Spleen (tissue), 11 donors: Measurements from ENCODE around the gene TSC22D3. TPM values are rescaled to one million over a fixed set of nuclear protein-coding genes. Genes with fewer than 3 reads are reported as not detected.

Source experiments
- DNase-seq: peaks from one replicate; pipeline ENCODE4 v3.0.0-alpha.2; 2020
- H3K27ac ChIP-seq, 8 donors: fragments of 200-600 bp; sonication (generic) in 7 of 8; 1 replicate in 4 of 8; 2 replicates in 4 of 8; pipeline versions ENCODE4 v1.5.0 to v1.8.0; 2016 to 2021; ENCODE audit warnings: inconsistent platforms in 4 of 8, mild to moderate bottlenecking in 4 of 8, moderate library complexity in 1 of 8
- H3K27me3 ChIP-seq, 7 donors: fragments of 200-600 bp; sonication (generic) in 6 of 7; replicated peaks in 1 of 7; 1 replicate in 4 of 7; 2 replicates in 3 of 7; pipeline versions ENCODE4 v1.5.0 to v1.8.0; 2016 to 2021; ENCODE audit warnings: inconsistent platforms in 3 of 7, mild to moderate bottlenecking in 1 of 7
- H3K36me3 ChIP-seq, 6 donors: fragments of 200-600 bp; sonication (generic) in 5 of 6; 1 replicate in 4 of 6; 2 replicates in 2 of 6; pipeline versions ENCODE4 v1.5.0 to v1.8.0; 2016 to 2021; ENCODE audit warnings: inconsistent platforms in 2 of 6
- H3K4me1 ChIP-seq, 6 donors: fragments of 200-600 bp; sonication (generic) in 5 of 6; 1 replicate in 3 of 6; 2 replicates in 3 of 6; pipeline versions ENCODE4 v1.5.0 to v1.8.0; 2016 to 2021; ENCODE audit warnings: inconsistent platforms in 3 of 6
- H3K4me3 ChIP-seq, 8 donors: fragments of 200-600 bp; sonication (generic) in 7 of 8; 1 replicate in 4 of 8; 2 replicates in 4 of 8; pipeline versions ENCODE4 v1.5.0 to v1.8.0; 2016 to 2021; ENCODE audit warnings: inconsistent platforms in 4 of 8, mild to moderate bottlenecking in 4 of 8, moderate library complexity in 2 of 8
- H3K9me3 ChIP-seq, 8 donors: fragments of 200-600 bp; sonication (generic) in 7 of 8; 1 replicate in 4 of 8; 2 replicates in 4 of 8; pipeline versions ENCODE4 v1.5.0 to v1.8.0; 2016 to 2021; ENCODE audit warnings: inconsistent platforms in 4 of 8
- POLR2A ChIP-seq, 3 donors: fragments of 450-650 bp; IDR thresholded peaks; one replicate each; pipeline ENCODE4 v1.5.1; 2017; ENCODE audit warnings: antibody characterized with exemption in 3 of 3, mild to moderate bottlenecking in 1 of 3
- POLR2AphosphoS5 ChIP-seq, 3 donors: sonication (generic); formaldehyde crosslinking; IDR thresholded peaks; one replicate each; pipeline ENCODE4 v1.5.1; 2017; ENCODE audit warnings: antibody characterized with exemption in 3 of 3
- WGBS, 5 donors: extraction: QIAGEN DNeasy Blood & Tissue Kit in 3 of 5; methylation state at CpG; one replicate each; pipeline versions ENCODE4 v1.1.5 to v1.1.7; 2013 to 2018; 5-methylcytosine and 5-hydroxymethylcytosine counted together
- intact Hi-C: fragments of 100-400 bp; cut with DNase I; formaldehyde crosslinking; loops from one replicate; pipeline ENCODE4 v1.15.0; 2023; ENCODE audit warnings: low total_unique reads
- polyA plus RNA-seq, 3 donors: library from polyadenylated mRNA; stranded (reverse); fragments of 200-250 nt; gene quantifications; one replicate each; pipeline ENCODE4 v1.2.1, GENCODE V29; 2013
- total RNA-seq, 7 donors: library from RNA; depleted of rRNA in 3 of 7; stranded (reverse); fragments of >200 nt in 3 of 7; fragmentation: NEBNext Ultra II Directional in 4 of 7; extraction: Animal tissue kit (Norgen Biotek cat#: 25700) in 4 of 7; gene quantifications; one replicate each; pipeline versions ENCODE4 v1.1.0 to v1.2.1, GENCODE V29; 2016 to 2021
- TF ChIP-seq, protein P1 (sequence below), 11 experiments: fragments of 200-600 bp in 7 of 11; fragments of 450-650 bp in 4 of 11; sonication (generic) in 4 of 11; IDR thresholded peaks in 8 of 11; conservative IDR thresholded peaks in 3 of 11; 1 replicate in 7 of 11; 2 replicates in 4 of 11; pipeline versions ENCODE4 v1.4.0 to v1.8.0; 2016 to 2021; ENCODE audit warnings: antibody characterized with exemption in 11 of 11, inconsistent platforms in 4 of 11, mild to moderate bottlenecking in 1 of 11
- donor health status: healthy with polysubstance abuse.
- donor health status: DM: no; HTN: no; CAD: no; lungs with moderate emphysema.
- donor health status: DM: no; HTN: no; CAD: no.
- donor health status: Bipolar disorder and iron deficiency.
- donor health status: healthy.
- donor health status: DM: no; HTN: no; CAD: no.
- donor health status: DM: yes; HTN: yes; CAD: no.

Gene TSC22D3
- total and polyA plus RNA-seq, 10 donors, result 91.7 to 579 (median 297) TPM

DNA sequence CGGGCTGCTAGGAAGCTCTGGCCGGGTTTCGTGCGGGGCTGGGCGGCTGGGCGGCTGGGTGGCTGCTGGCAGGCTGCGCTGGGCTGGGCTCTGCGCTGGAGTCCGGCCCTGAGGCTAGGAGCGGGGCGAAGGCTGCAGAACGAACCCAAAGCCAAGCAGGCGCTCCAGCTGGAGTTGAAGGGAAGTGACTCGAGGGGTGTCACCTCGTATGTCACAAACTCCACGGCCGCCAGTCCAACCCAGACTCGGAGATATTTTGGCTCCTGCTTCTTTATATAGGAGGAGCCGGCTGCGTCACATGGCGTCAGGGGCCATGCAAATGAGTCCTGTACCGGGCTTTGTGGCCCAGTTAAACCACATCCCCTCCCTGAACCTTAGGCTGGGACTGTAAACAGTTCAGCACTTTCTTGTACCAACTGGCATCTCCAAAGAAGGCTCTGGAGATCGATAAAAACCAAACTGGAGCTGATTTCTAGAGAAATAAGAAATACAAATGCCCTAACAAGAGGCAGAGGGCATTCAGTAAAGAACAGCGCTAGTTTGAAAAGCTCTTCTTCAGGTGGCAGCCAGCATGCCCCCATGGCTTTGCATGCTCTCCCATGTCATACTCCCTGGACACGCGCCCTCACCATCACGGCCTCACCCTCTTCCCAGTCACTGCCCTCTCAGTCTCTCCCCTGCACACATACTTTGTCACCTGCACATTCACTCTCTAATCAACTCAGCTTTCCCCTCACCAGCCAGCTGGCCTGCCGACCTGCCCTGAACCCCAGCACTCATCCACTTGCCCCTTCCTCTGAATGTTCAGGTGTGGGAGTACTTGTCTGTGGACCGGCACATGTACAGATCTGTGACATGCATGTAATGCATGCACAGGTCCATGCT lies 58.5 kb downstream of the TSC22D3 start:
- Histone ChIP-seq H3K27ac (peak overlapping the region; percentile 63 to 98 (median 92)), H3K4me1 (peaks cover under 1 to 81% (median 51%) of the 10 kb centered on the region in 6 donors), H3K27me3 (peaks cover 0 to 26% (median 0%) of the 10 kb centered on the region in 7 donors), H3K36me3 (peaks cover 0 to 35% (median 5%) of the 10 kb centered on the region in 6 donors), H3K4me3 (peak overlapping the region; percentile 56 to 72 (median 62)), H3K9me3 (no peaks in the 10 kb centered on the region)
- intact Hi-C loops, result no loop called here
- DNase-seq, result peak; percentile 95
- 10 to 39% (median 15%) methylated on average over 18 to 29 of the region's 29 CpGs for WGBS, 5 donors
- TF ChIP-seq POLR2AphosphoS5 (IDR thresholded peaks at IDR 0.05) (peak; percentile 98 to 100 (median 99)), POLR2A (IDR thresholded peaks at IDR 0.05) (peak; percentile 96 to 99 (median 98))
- TF ChIP-seq, protein P1, sequence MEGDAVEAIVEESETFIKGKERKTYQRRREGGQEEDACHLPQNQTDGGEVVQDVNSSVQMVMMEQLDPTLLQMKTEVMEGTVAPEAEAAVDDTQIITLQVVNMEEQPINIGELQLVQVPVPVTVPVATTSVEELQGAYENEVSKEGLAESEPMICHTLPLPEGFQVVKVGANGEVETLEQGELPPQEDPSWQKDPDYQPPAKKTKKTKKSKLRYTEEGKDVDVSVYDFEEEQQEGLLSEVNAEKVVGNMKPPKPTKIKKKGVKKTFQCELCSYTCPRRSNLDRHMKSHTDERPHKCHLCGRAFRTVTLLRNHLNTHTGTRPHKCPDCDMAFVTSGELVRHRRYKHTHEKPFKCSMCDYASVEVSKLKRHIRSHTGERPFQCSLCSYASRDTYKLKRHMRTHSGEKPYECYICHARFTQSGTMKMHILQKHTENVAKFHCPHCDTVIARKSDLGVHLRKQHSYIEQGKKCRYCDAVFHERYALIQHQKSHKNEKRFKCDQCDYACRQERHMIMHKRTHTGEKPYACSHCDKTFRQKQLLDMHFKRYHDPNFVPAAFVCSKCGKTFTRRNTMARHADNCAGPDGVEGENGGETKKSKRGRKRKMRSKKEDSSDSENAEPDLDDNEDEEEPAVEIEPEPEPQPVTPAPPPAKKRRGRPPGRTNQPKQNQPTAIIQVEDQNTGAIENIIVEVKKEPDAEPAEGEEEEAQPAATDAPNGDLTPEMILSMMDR (IDR thresholded peaks at IDR 0.05 in 8 of 11, conservative IDR thresholded peaks at IDR 0.05 in 3 of 11), result peak in 4 of 11 experiments; percentile 9 to 36 (median 15)

DNA sequence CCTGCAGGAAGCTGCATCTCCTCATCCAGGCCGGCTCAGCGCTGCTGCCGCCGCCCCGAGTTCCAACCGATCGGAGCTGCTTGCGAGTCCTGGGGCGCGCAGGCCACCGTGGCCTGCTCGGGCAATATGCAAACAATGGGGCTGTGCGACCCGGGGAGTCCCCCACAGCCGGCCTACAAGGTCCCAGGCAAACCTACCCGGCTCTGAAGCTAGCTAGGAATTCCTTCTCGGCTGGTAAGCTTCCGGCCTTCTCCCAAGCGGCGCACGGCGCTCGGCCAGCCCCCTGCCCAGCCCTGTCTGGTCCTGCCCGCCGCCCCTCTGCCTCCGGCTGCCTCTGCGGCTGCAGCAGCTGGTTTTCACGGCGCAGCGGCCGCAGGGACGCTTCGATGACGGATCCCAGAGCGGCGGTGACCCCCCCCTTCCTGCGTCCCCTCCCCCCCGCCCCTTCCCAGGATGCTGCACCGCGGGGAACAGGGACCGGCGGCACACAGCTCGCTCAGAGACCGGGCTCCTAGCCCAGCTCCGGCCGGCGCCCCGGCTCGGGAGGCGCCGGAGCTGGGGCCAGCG lies 59.4 kb downstream of the TSC22D3 start:
- peak overlapping the region; percentile 63 to 98 (median 92) for H3K27ac ChIP-seq
- peaks cover 0 to 25% (median 0%) of the 10 kb centered on the region in 7 donors for H3K27me3 ChIP-seq
- H3K4me1 ChIP-seq, result peaks cover 3 to 81% (median 52%) of the 10 kb centered on the region in 6 donors
- intact Hi-C loops, result no loop called here
- H3K36me3 ChIP-seq, result peaks cover 0 to 35% (median 5%) of the 10 kb centered on the region in 6 donors
- H3K9me3 ChIP-seq, result no peaks in the 10 kb centered on the region
- peak; percentile 85 for DNase-seq
- WGBS, 5 donors, result 0 to 23% (median 14%) methylated on average over 15 to 52 of the region's 52 CpGs; no CpG with 5 or more reads in 1 of the 5 donors
- TF ChIP-seq POLR2A (IDR thresholded peaks at IDR 0.05) (peak in 1 of 3 donors; percentile 12), POLR2AphosphoS5 (IDR thresholded peaks at IDR 0.05) (peak; percentile 64 to 83 (median 76))
- TF ChIP-seq, protein P1 (IDR thresholded peaks at IDR 0.05 in 8 of 11, conservative IDR thresholded peaks at IDR 0.05 in 3 of 11), result no peak
- peak overlapping the region; percentile 56 to 72 (median 62) for H3K4me3 ChIP-seq

DNA sequence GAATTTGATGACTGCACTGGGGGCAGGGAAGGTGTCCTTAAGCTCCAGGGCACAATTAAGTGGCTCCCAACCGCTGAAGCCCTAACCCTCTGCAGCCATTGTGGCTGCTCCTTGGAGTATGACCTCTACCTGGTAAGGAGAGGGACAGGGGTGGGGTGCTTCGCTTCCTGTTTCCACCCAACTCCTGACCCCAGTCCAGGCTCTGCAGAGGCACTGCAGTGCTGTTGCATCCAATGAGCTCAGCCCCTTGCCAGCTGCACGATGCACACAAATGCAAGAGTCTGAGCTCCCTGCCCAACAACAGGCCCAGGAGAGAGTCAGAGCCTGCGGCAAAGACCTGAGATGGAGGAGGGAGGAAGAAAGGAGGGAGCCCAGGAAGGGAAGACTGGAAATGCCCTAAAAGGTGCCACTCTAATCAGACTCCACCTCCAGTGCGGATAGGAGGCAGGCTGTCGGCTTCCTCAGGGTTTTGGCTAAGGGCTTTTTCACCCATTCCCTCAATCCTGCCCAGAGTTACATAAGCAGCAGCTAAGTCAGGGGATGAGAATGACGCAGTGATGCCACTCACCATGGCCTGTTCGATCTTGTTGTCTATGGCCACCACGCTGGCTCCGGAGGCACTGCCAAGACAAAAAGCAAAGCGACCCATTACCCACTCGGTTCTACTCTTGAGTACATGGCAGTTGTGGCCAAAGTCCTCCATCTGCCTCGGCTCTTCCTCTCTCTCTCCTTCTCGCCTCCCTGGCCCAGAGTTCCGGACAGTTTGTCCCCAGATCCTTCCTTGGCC lies 60.1 kb downstream of the TSC22D3 start:
- TF ChIP-seq, protein P1 (IDR thresholded peaks at IDR 0.05 in 8 of 11, conservative IDR thresholded peaks at IDR 0.05 in 3 of 11), result no peak
- TF ChIP-seq POLR2A (IDR thresholded peaks at IDR 0.05) (peak in 2 of 3 donors; percentile 15 to 52), POLR2AphosphoS5 (IDR thresholded peaks at IDR 0.05) (peak; percentile 63 to 77 (median 75))
- H3K27ac ChIP-seq, result peak overlapping the region; percentile 63 to 98 (median 92)
- H3K4me1 ChIP-seq, result peaks cover 8 to 81% (median 57%) of the 10 kb centered on the region in 6 donors
- peak; percentile 78 for DNase-seq
- intact Hi-C loops, result no loop called here
- H3K9me3 ChIP-seq, result no peaks in the 10 kb centered on the region
- H3K36me3 ChIP-seq, result peaks cover 0 to 35% (median 5%) of the 10 kb centered on the region in 6 donors
- H3K4me3 ChIP-seq, result peak overlapping the region; percentile 56 to 72 (median 62)
- H3K27me3 ChIP-seq, result peaks cover 0 to 20% (median 0%) of the 10 kb centered on the region in 7 donors
- WGBS, 5 donors, result 24 to 52% (median 31%) methylated on average over 11 to 15 of the region's 15 CpGs
